Fibroblast of mammary gland (primary cell): ENCODE measurements around the gene PXYLP1.
A peak's percentile ranks its signal among the peaks of the same experiment; 100 is the strongest.

Experiments
- DNase-seq: peaks from one replicate; pipeline ENCODE4 v3.0.0-alpha.2; 2010; ENCODE audit warnings: low read depth
- H3K4me3 ChIP-seq: 2 replicates; pipeline ENCODE4 v1.5.1; 2011; ENCODE audit warnings: low read depth, mild to moderate bottlenecking, low read length, moderate library complexity; ENCODE audit not compliant: control insufficient read depth
- TF ChIP-seq, protein P1 (sequence below): conservative IDR thresholded peaks from 2 replicates; pipeline ENCODE4 v1.5.1; 2011; ENCODE audit warnings: low read depth, low read length, inconsistent platforms; ENCODE audit not compliant: control insufficient read depth, insufficient read depth

The PXYLP1 gene

DNA sequence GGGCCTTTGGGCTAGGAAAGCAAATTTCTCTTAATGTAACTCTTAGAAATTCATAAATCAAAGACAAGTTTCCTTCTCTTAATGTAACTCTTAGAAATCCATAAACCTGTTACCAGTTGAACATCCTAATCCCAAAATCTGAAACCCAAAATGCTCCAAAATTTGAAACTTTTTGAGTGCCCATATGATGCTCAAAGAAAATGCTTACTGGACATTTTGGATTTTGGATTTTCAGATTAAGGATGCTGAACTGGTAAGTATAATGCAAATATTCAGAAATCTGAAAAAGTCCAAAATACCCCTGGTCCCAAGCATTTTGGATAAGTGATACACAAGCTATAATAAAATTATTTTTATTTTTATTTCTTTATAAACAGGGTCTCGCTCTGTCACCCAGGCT, 85.2 kb downstream of the PXYLP1 start:
- TF ChIP-seq, protein P1, sequence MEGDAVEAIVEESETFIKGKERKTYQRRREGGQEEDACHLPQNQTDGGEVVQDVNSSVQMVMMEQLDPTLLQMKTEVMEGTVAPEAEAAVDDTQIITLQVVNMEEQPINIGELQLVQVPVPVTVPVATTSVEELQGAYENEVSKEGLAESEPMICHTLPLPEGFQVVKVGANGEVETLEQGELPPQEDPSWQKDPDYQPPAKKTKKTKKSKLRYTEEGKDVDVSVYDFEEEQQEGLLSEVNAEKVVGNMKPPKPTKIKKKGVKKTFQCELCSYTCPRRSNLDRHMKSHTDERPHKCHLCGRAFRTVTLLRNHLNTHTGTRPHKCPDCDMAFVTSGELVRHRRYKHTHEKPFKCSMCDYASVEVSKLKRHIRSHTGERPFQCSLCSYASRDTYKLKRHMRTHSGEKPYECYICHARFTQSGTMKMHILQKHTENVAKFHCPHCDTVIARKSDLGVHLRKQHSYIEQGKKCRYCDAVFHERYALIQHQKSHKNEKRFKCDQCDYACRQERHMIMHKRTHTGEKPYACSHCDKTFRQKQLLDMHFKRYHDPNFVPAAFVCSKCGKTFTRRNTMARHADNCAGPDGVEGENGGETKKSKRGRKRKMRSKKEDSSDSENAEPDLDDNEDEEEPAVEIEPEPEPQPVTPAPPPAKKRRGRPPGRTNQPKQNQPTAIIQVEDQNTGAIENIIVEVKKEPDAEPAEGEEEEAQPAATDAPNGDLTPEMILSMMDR, result no peak

DNA sequence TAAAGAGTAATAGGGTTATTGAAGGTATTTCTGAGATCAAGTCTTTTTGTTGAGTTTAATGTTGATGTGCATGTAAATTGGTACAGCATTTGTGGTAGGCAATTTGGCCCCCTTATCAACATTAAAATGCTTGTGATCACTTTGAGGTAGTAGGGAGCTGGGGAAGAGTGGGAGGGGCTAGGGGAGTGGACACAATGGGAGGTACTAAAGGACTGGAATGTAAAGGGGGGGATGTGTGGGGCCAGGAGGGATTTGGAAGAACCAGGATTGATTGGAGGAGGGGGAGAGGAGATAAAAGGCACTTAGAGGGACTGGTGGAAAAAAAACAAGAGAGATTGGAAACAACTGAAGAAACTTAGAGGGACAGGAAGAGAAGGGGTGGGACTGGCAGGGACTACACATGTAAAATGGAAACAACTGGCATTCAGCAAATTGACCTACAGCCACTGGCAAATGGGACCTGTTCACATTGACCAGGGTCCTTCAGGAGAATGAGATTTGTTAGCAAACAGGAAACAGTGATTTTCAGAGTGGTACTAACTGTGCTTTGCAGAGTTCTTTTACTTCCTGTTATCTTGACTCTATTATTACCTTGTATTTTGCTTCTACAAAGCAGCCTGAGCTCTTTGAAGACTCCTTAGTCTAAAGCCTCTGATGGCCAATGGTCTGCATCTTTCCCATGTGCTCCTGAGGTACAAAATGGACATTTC, 88.9 kb downstream of the PXYLP1 start:
- TF ChIP-seq, protein P1, result no peak
- H3K4me3 ChIP-seq, result no peak overlapping the region

More for the DNA sequence above, 85.2 kb downstream of the PXYLP1 start:
- H3K4me3 ChIP-seq, result no peak overlapping the region
- no peak for DNase-seq

DNA sequence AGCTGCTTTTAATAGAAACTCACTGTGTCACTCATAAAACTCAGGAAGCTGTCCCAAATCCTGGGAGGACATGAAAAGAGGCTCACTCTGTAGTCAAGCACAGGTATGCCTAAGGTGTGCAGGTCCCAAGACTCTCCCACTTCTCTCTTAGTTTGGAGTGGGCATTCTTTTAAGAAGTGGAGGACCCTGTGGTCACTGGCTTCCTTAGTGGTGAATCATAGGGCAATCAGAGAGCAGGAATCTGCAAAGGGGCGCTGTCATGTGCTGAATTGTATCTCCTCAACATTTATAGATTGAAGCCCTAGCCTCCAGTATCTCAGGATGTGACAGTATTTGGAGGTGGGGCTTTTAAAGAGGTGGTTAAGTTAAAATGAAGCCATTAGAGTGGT, 89.5 kb downstream of the PXYLP1 start:
- no peak overlapping the region for H3K4me3 ChIP-seq
- TF ChIP-seq, protein P1, result no peak
- DNase-seq, result peak; percentile 27

More for the DNA sequence above, 88.9 kb downstream of the PXYLP1 start:
- DNase-seq, result no peak

DNA sequence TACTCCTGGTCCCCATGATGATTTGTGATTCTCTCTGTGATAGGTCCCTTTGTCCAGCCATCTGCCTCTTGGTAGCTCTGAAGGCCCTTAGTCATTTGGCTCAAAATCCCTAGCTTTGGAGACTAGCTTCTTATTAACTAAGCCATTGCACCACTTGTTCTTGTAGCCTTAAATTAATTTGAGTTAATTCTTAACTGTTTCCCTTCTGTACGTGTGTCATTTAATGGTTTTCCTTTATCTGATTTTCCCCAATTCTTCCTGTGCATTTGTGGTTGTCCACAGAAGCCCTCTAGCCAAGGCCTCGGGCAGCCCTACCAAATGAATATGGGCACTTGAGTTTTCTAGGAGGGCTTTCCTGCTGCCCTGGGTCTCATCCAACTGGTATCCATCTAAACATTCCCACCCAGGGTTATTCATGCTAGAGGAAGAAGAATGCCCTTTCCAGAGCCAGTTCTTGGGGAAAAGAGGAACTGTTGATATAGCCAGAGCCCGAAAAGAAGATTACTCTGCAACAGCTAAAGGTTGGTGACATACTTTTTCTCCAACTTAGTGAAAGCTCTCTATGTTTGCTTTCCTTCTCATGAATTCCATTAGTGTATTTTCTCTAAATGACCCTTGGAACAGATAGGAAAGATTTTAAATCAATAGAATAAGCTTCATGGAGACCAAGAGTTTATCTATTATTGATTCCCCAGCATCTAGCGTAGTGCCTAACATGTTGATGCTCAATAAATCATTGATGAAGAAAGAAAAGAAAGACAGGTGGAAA, 92.5 kb downstream of the PXYLP1 start:
- TF ChIP-seq, protein P1, result no peak
- no peak for DNase-seq

DNA sequence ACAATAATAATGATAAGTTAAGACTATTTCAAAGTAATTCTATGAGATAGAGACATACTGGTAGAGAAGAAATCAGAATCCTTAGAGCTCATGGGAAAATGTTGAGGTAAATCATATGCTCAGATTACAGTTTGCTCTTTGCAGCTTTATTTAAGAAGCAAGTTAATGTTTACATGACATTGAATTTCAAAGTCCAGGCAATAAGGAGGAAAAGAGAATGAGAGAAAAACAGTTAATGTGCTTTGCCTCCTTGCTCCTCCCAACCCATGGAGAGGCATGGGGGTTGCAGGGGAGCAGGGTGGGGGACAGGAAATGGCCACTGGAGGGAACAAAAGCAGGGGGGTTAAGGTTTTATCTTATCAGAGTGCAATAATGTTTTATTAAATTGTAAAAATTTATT, 94.5 kb downstream of the PXYLP1 start:
- TF ChIP-seq, protein P1, result no peak
- no peak for DNase-seq
- no peak overlapping the region for H3K4me3 ChIP-seq

More for the DNA sequence above, 92.5 kb downstream of the PXYLP1 start:
- no peak overlapping the region for H3K4me3 ChIP-seq

DNA sequence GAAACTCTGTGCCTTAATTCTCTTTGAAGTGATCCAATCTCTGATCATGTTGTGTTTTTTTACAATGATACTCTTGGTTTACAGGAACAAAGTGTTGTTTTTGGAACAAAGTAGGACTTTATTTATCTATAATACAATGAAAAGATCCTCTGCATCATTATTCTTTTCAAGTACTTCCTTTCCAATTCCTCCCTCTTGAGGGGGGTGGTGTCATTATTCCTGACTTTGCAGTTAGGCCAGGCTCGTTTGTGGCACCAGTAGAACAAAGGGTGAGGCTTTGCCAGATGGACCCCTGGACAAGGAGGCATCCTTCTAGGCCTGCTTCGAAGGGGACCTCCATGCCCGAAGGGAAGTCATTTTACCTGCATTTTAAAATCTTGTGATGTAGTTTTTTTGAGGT, 95.0 kb downstream of the PXYLP1 start:
- TF ChIP-seq, protein P1, result no peak
- DNase-seq, result no peak
- no peak overlapping the region for H3K4me3 ChIP-seq
